Panc1 (cell line): ENCODE measurements around the gene KRTCAP3.

Experiments
- CTCF ChIP-seq: fragments of 450-650 bp; IDR thresholded peaks from 2 replicates; pipeline ENCODE4 v1.5.1; 2017; ENCODE audit warnings: mild to moderate bottlenecking
- POLR2AphosphoS5 ChIP-seq: IDR thresholded peaks from 2 replicates; pipeline ENCODE4 v1.6.1; 2012; ENCODE audit warnings: mild to moderate bottlenecking, low read depth, low read length, moderate library complexity
- REST ChIP-seq, 2 experiments: IDR thresholded peaks; 2 replicates each; pipeline ENCODE4 v1.6.1; 2011 to 2012; ENCODE audit warnings: low read depth in 2 of 2, control low read depth in 1 of 2, low read length in 1 of 2, mild to moderate bottlenecking in 1 of 2, moderate library complexity in 1 of 2; ENCODE audit not compliant: insufficient read depth in 1 of 2

GRCh38 chr2:27427863-27428212 is 14.3 kb upstream of the KRTCAP3 start:
- TF ChIP-seq CTCF (no peak), POLR2AphosphoS5 (no peak), REST (IDR thresholded peaks at IDR 0.05; ENCODE audit: insufficient read depth in 1 of 2, low read depth in 2 of 2, low read length in 1 of 2) (no peak)
